K562 (cell line): ENCODE measurements around the gene POU3F1. TPM values are rescaled to one million over a fixed set of nuclear protein-coding genes. Genes with fewer than 3 reads are reported as not detected.

Experiments used
- ETV6 ChIP-seq, 3 experiments: fragments of 150-350 bp in 1 of 3; sonication (generic) in 1 of 3; formaldehyde crosslinking in 1 of 3; IDR thresholded peaks; 2 replicates each; pipeline versions ENCODE4 v1.6.1 to v1.8.0; 2014 to 2022; ENCODE audit warnings: borderline replicate concordance in 2 of 3, low read depth in 2 of 3, antibody characterized with exemption in 1 of 3, low read length in 1 of 3, mild to moderate bottlenecking in 1 of 3, missing genetic modification reagents in 1 of 3
- HCFC1 ChIP-seq: IDR thresholded peaks from 2 replicates; pipeline ENCODE4 v1.6.1; 2012; ENCODE audit warnings: low read depth, low read length, improper control_type of control experiment
- IRF9 ChIP-seq: fragments of 450-650 bp; IDR thresholded peaks from 2 replicates; pipeline ENCODE4 v1.6.1; 2016; ENCODE audit warnings: missing biosample characterization, missing genetic modification characterization
- MAZ ChIP-seq, 2 experiments: fragments of 450-650 bp in 1 of 2; sonication (generic) in 1 of 2; formaldehyde crosslinking; IDR thresholded peaks in 1 of 2; conservative IDR thresholded peaks in 1 of 2; 2 replicates each; pipeline versions ENCODE4 v1.4.0 to v1.5.0; 2020; ENCODE audit warnings: mild to moderate bottlenecking in 1 of 2, missing genetic modification reagents in 1 of 2
- MTA3 ChIP-seq: fragments of 450-650 bp; formaldehyde crosslinking; IDR thresholded peaks from 2 replicates; pipeline ENCODE4 v1.6.1; 2017; ENCODE audit warnings: mild to moderate bottlenecking, borderline replicate concordance
- NCOA1 ChIP-seq: fragments of 450-650 bp; IDR thresholded peaks from 2 replicates; pipeline ENCODE4 v1.6.1; 2016; ENCODE audit warnings: low read depth
- NCOA4 ChIP-seq: fragments of 450-650 bp; IDR thresholded peaks from 2 replicates; pipeline ENCODE4 v1.6.1; 2018; ENCODE audit warnings: mild to moderate bottlenecking; ENCODE audit not compliant: partially characterized antibody
- NUFIP1 ChIP-seq: fragments of 450-650 bp; IDR thresholded peaks from 2 replicates; pipeline ENCODE4 v1.6.1; 2018; ENCODE audit not compliant: partially characterized antibody
- SMAD3 ChIP-seq: fragments of 450-650 bp; formaldehyde crosslinking; conservative IDR thresholded peaks from 2 replicates; pipeline ENCODE4 v1.4.0; 2020; ENCODE audit warnings: mild to moderate bottlenecking
- TOE1 ChIP-seq, 2 experiments: fragments of 450-650 bp in 1 of 2; sonication (generic) in 1 of 2; formaldehyde crosslinking in 1 of 2; IDR thresholded peaks; 2 replicates each; pipeline versions ENCODE4 v1.7.1 to v1.8.0; 2016 to 2022; ENCODE audit warnings: borderline replicate concordance in 2 of 2, mild to moderate bottlenecking in 2 of 2, antibody characterized with exemption in 1 of 2, inconsistent platforms in 1 of 2, low read depth in 1 of 2, missing genetic modification reagents in 1 of 2, moderate library complexity in 1 of 2
- ZFX ChIP-seq: sonication (generic); formaldehyde crosslinking; IDR thresholded peaks from 2 replicates; pipeline ENCODE4 v1.8.0; 2022; ENCODE audit warnings: mild to moderate bottlenecking, missing genetic modification reagents, moderate library complexity
- ZNF121 ChIP-seq: sonication (generic); formaldehyde crosslinking; conservative IDR thresholded peaks from 2 replicates; pipeline ENCODE4 v1.8.0; 2022; ENCODE audit warnings: missing genetic modification reagents
- ZNF280A ChIP-seq: fragments of 450-650 bp; IDR thresholded peaks from 2 replicates; pipeline ENCODE4 v1.6.1; 2018; ENCODE audit warnings: mild to moderate bottlenecking, low read depth; ENCODE audit not compliant: partially characterized antibody
- polyA plus RNA-seq, 8 experiments: library from polyadenylated mRNA; depleted of rRNA in 4 of 8; stranded (reverse) in 5 of 8; unstranded in 3 of 8; fragments of >200 nt; fragmentation: Nextera tagmentation in 2 of 8; fragmentation: Illumina TruSeq in 1 of 8; extraction: Ambion mirVana in 2 of 8; extraction: Trizol in 1 of 8; gene quantifications; 2 replicates each; pipeline versions ENCODE4 v1.2.1 to v1.2.3, GENCODE V29; 2011 to 2014; ENCODE audit warnings: inconsistent platforms in 1 of 8, missing spikeins in 1 of 8
- total RNA-seq, 7 experiments: library from RNA; depleted of rRNA in 6 of 7; stranded (reverse); fragments of >200 nt in 6 of 7; fragmentation: Illumina TruSeq in 2 of 7; extraction: Trizol in 2 of 7; gene quantifications; 2 replicates each; pipeline versions ENCODE4 v1.2.1 to v1.2.3, GENCODE V29; 2011 to 2021; ENCODE audit warnings: low replicate concordance in 1 of 7
- TF ChIP-seq, protein P1 (sequence below): fragments of 250-450 bp; sonication (Bioruptor Pico); IDR thresholded peaks from 2 replicates; pipeline ENCODE4 v1.8.0; 2022; ENCODE audit warnings: inconsistent platforms
- TF ChIP-seq, protein P2 (sequence below): fragments of 450-650 bp; IDR thresholded peaks from 2 replicates; pipeline ENCODE4 v1.7.1; 2018; ENCODE audit warnings: mild to moderate bottlenecking, low read depth; ENCODE audit not compliant: partially characterized antibody
- TF ChIP-seq, protein P3 (sequence below): fragments of 250-450 bp; sonication (Bioruptor Pico); IDR thresholded peaks from 2 replicates; pipeline ENCODE4 v1.5.0; 2020; ENCODE audit warnings: mild to moderate bottlenecking

Gene POU3F1
- total and polyA plus RNA-seq, 9 of the 15 experiments (the other 6 are each of a cell fraction or from before 2014, with no cell fraction given) = 0.09 TPM; not detected in 8

- TF ChIP-seq ZNF280A = no peak
- TF ChIP-seq, protein P1, sequence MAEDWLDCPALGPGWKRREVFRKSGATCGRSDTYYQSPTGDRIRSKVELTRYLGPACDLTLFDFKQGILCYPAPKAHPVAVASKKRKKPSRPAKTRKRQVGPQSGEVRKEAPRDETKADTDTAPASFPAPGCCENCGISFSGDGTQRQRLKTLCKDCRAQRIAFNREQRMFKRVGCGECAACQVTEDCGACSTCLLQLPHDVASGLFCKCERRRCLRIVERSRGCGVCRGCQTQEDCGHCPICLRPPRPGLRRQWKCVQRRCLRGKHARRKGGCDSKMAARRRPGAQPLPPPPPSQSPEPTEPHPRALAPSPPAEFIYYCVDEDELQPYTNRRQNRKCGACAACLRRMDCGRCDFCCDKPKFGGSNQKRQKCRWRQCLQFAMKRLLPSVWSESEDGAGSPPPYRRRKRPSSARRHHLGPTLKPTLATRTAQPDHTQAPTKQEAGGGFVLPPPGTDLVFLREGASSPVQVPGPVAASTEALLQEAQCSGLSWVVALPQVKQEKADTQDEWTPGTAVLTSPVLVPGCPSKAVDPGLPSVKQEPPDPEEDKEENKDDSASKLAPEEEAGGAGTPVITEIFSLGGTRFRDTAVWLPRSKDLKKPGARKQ (CRISPR knock-in tag) = no peak
- TF ChIP-seq ZFX (CRISPR knock-in tag) = no peak
- TF ChIP-seq IRF9 (tag) = no peak
- no peak for TF ChIP-seq NCOA4
- TF ChIP-seq ETV6 (IDR thresholded peaks at IDR 0.05; ENCODE audit: borderline replicate concordance in 1 of 2, low read depth in 2 of 2, low read length in 1 of 2) = no peak
- TF ChIP-seq ETV6 (CRISPR knock-in tag; IDR thresholded peaks at IDR 0.05; ENCODE audit: borderline replicate concordance) = no peak
- TF ChIP-seq TOE1 (IDR thresholded peaks at IDR 0.05; ENCODE audit: borderline replicate concordance) = no peak
- TF ChIP-seq TOE1 (CRISPR knock-in tag; IDR thresholded peaks at IDR 0.05; ENCODE audit: borderline replicate concordance, low read depth) = no peak
- TF ChIP-seq, protein P2, sequence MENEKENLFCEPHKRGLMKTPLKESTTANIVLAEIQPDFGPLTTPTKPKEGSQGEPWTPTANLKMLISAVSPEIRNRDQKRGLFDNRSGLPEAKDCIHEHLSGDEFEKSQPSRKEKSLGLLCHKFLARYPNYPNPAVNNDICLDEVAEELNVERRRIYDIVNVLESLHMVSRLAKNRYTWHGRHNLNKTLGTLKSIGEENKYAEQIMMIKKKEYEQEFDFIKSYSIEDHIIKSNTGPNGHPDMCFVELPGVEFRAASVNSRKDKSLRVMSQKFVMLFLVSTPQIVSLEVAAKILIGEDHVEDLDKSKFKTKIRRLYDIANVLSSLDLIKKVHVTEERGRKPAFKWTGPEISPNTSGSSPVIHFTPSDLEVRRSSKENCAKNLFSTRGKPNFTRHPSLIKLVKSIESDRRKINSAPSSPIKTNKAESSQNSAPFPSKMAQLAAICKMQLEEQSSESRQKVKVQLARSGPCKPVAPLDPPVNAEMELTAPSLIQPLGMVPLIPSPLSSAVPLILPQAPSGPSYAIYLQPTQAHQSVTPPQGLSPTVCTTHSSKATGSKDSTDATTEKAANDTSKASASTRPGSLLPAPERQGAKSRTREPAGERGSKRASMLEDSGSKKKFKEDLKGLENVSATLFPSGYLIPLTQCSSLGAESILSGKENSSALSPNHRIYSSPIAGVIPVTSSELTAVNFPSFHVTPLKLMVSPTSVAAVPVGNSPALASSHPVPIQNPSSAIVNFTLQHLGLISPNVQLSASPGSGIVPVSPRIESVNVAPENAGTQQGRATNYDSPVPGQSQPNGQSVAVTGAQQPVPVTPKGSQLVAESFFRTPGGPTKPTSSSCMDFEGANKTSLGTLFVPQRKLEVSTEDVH = no peak
- no peak for TF ChIP-seq SMAD3 (CRISPR knock-in tag)
- TF ChIP-seq ZNF121 = no peak
- no peak for TF ChIP-seq MTA3
- TF ChIP-seq NUFIP1 = no peak
- TF ChIP-seq NCOA1 = peak; percentile 59; the same call in 1 of the 2 replicates
- 0 out of 2 replicates have a peak, but pooled peaks have one; percentile 29 for TF ChIP-seq HCFC1
- TF ChIP-seq, protein P3, sequence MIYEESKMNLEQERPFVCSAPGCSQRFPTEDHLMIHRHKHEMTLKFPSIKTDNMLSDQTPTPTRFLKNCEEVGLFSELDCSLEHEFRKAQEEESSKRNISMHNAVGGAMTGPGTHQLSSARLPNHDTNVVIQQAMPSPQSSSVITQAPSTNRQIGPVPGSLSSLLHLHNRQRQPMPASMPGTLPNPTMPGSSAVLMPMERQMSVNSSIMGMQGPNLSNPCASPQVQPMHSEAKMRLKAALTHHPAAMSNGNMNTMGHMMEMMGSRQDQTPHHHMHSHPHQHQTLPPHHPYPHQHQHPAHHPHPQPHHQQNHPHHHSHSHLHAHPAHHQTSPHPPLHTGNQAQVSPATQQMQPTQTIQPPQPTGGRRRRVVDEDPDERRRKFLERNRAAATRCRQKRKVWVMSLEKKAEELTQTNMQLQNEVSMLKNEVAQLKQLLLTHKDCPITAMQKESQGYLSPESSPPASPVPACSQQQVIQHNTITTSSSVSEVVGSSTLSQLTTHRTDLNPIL (CRISPR knock-in tag) = no peak
- TF ChIP-seq MAZ (CRISPR knock-in tag; conservative IDR thresholded peaks at IDR 0.05 in 1 of 2, IDR thresholded peaks at IDR 0.05 in 1 of 2) = peak in 1 of 2 experiments; percentile 69; a peak in 1 of 4 replicates
Measured at GRCh38 chr1:38076038-38076437, 29.4 kb upstream of the POU3F1 start (continued).
